Body of pancreas (tissue), 4 donors: ENCODE results near the gene FAM83F. TPM values are rescaled to one million over a fixed set of nuclear protein-coding genes. Genes with fewer than 3 reads are reported as not detected.
"Not testable (repeated sequence)": the region's sequence is repeated elsewhere in the genome, so short reads cannot be mapped to it uniquely, and the experiment has no call there.

Experiments used
- ATAC-seq: fragments of 150-250 bp; one replicate; pipeline ENCODE4 v1.9.1; 2016
- DNase-seq, 4 donors: peaks; one replicate each; pipeline ENCODE4 v3.0.0-alpha.2; 2019
- H3K27ac ChIP-seq, 4 donors: fragments of 200-600 bp; sonication (generic); 1 replicate in 3 of 4; 2 replicates in 1 of 4; pipeline versions ENCODE4 v1.5.1 to v1.6.1; 2016 to 2019; ENCODE audit warnings: mild to moderate bottlenecking in 1 of 4, mixed read lengths in 1 of 4, moderate library complexity in 1 of 4
- H3K27me3 ChIP-seq, 2 donors: fragments of 200-600 bp; sonication (generic); one replicate each; pipeline ENCODE4 v1.6.0; 2016; ENCODE audit warnings: mild to moderate bottlenecking in 1 of 2
- H3K36me3 ChIP-seq, 2 donors: fragments of 200-600 bp; sonication (generic); replicated peaks in 1 of 2; 2 replicates each; pipeline ENCODE4 v1.5.1; 2016; ENCODE audit warnings: low read depth in 2 of 2; ENCODE audit not compliant: insufficient read depth in 1 of 2
- H3K4me1 ChIP-seq: fragments of 200-600 bp; sonication (generic); one replicate; pipeline ENCODE4 v1.6.0; 2016
- H3K4me3 ChIP-seq, 2 donors: fragments of 200-600 bp; sonication (generic); 1 replicate in 1 of 2; 2 replicates in 1 of 2; pipeline ENCODE4 v1.5.1; 2016 to 2019
- H3K9me3 ChIP-seq, 3 donors: fragments of 200-600 bp; sonication (generic); 1 replicate in 2 of 3; 2 replicates in 1 of 3; pipeline ENCODE4 v1.5.1; 2016
- POLR2A ChIP-seq, 3 donors: fragments of 450-650 bp; IDR thresholded peaks; one replicate each; pipeline ENCODE4 v1.6.1; 2016; ENCODE audit warnings: antibody characterized with exemption in 3 of 3, mild to moderate bottlenecking in 2 of 3
- WGBS, 2 donors: methylation state at CpG; one replicate each; pipeline ENCODE4 v1.1.5; 2017; 5-methylcytosine and 5-hydroxymethylcytosine counted together
- intact Hi-C: fragments of 100-400 bp; cut with DNase I; formaldehyde crosslinking; loops from one replicate; pipeline ENCODE4 v1.15.1; 2023
- total RNA-seq, 2 donors: library from RNA; depleted of rRNA; stranded (reverse); fragments of >200 nt; gene quantifications; one replicate each; pipeline ENCODE4 v1.1.0, GENCODE V29; 2016
- TF ChIP-seq, protein P1 (sequence below), 7 experiments: fragments of 450-650 bp in 4 of 7; fragments of 200-600 bp in 3 of 7; sonication (generic) in 3 of 7; IDR thresholded peaks; one replicate each; pipeline ENCODE4 v1.5.1; 2016 to 2019; ENCODE audit warnings: antibody characterized with exemption in 7 of 7

The FAM83F gene
- total RNA-seq, 2 donors from 2014 or later, result 8.9 to 9.1 TPM

DNA sequence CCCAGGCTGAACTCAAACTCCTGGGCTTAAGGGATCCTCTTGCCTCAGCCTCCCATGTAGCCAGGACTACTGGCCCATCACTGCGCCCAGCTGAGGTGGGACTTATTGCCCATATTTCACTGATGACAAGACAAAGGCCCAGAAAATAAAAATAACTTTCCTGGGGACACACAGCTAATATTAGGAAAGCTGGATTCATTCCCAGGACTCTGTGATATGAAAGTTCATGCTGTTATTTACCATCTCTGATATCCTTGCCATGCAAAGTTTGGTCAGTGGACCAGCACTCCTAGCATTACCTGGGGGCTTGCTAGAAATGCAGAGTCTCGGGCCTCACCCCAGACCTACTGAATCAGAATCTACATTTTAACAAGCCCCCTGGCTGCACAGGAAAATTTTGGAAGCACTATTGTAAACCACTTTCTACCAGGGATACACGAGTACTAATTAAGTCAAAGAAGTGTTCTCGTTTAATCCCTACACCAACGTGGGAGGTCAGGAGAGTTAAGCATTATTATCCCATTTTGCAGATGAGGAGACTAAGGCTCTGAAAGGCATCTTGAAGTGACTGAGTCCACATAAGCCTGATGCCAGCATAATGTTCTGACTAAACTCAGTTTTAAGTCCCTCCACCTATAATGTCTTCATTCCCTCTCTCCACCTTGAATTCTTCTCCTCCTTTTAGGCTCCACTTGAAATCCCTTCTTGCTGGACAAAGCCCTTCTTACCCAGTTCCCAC, 2.5 kb upstream of the FAM83F start:
- intact Hi-C loops, result no loop called here
- H3K36me3 ChIP-seq, result no peaks in the 10 kb centered on the region
- TF ChIP-seq, protein P1, sequence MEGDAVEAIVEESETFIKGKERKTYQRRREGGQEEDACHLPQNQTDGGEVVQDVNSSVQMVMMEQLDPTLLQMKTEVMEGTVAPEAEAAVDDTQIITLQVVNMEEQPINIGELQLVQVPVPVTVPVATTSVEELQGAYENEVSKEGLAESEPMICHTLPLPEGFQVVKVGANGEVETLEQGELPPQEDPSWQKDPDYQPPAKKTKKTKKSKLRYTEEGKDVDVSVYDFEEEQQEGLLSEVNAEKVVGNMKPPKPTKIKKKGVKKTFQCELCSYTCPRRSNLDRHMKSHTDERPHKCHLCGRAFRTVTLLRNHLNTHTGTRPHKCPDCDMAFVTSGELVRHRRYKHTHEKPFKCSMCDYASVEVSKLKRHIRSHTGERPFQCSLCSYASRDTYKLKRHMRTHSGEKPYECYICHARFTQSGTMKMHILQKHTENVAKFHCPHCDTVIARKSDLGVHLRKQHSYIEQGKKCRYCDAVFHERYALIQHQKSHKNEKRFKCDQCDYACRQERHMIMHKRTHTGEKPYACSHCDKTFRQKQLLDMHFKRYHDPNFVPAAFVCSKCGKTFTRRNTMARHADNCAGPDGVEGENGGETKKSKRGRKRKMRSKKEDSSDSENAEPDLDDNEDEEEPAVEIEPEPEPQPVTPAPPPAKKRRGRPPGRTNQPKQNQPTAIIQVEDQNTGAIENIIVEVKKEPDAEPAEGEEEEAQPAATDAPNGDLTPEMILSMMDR (IDR thresholded peaks at IDR 0.05), result no peak
- no peak for TF ChIP-seq POLR2A (IDR thresholded peaks at IDR 0.05)
- no peak overlapping the region for H3K4me3 ChIP-seq
- DNase-seq, result no peak
- 62 to 67% methylated on average over 5 of the region's 5 CpGs for WGBS, 2 donors
- ATAC-seq, result no peak
- no peaks in the 10 kb centered on the region for H3K27me3 ChIP-seq
- H3K27ac ChIP-seq, result peak overlapping the region in 1 of 4 donors; percentile 45
- no peaks in the 10 kb centered on the region for H3K9me3 ChIP-seq
- H3K4me1 ChIP-seq, result peaks cover 54% of the 10 kb centered on the region

DNA sequence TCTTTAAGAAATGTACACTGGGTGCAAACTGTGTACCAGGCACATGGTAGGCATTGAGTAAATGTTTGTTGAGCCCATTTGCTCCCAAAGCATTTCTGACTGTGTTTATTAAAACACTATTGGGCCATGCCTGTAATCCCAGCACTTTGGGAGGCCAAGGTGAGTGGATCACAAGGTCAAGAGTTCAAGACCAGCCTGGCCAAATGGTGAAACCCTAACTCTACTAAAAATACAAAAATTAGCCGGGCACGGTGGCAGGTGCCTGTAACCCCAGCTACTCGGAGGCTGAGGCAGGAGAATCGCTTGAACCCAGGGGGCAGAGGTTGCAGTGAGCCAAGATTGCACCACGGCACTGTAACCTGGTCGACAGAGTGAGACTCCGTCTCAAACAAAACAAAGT, 1.9 kb upstream of the FAM83F start:
- H3K36me3 ChIP-seq, H3K9me3 ChIP-seq, H3K27me3 ChIP-seq, intact Hi-C loops, H3K4me3 ChIP-seq, DNase-seq, H3K27ac ChIP-seq, ATAC-seq: not testable (repeated sequence)
- WGBS, 2 donors, result 90 to 91% methylated on average over 7 of the region's 7 CpGs
- H3K4me1 ChIP-seq, result peaks cover 61% of the 10 kb centered on the region

DNA sequence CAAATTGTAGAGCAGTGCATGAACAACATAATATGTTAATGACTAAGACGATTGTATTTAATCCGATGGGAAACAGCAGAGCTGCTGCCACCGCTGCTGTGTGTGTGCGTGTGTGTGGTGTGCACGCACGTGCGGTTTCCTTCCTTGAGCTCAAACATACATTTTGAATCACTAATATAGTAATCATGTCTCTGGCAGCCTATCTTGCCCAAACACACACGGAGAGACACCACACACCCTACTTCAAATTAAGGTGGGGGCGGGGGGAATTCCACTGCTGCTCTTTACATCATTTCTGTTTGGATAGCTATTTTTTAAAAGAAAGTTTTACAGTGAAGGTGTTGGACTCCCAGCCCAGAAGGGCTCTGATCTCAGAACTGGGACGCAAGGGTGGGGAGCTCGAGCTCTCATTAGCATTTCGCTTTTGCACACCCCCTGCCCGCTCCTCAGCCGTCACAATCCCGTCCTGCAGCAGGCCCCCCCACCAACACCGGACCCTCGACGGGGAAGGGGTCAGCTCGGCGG, 651 bp upstream of the FAM83F start:
- intact Hi-C loops, result no loop called here
- DNase-seq, result no peak
- H3K4me1 ChIP-seq, result peaks cover 73% of the 10 kb centered on the region
- TF ChIP-seq POLR2A (IDR thresholded peaks at IDR 0.05), result no peak
- TF ChIP-seq, protein P1 (IDR thresholded peaks at IDR 0.05), result no peak
- H3K27ac ChIP-seq, result peak overlapping the region in 2 of 4 donors; percentile 34 to 89
- no peak for ATAC-seq
- 45 to 69% methylated on average over 13 to 20 of the region's 20 CpGs for whole genome bisulfite sequencing, 2 donors
- H3K27me3 ChIP-seq, result no peaks in the 10 kb centered on the region
- H3K36me3 ChIP-seq, result no peaks in the 10 kb centered on the region
- H3K9me3 ChIP-seq, result no peaks in the 10 kb centered on the region
- no peak overlapping the region for H3K4me3 ChIP-seq

DNA sequence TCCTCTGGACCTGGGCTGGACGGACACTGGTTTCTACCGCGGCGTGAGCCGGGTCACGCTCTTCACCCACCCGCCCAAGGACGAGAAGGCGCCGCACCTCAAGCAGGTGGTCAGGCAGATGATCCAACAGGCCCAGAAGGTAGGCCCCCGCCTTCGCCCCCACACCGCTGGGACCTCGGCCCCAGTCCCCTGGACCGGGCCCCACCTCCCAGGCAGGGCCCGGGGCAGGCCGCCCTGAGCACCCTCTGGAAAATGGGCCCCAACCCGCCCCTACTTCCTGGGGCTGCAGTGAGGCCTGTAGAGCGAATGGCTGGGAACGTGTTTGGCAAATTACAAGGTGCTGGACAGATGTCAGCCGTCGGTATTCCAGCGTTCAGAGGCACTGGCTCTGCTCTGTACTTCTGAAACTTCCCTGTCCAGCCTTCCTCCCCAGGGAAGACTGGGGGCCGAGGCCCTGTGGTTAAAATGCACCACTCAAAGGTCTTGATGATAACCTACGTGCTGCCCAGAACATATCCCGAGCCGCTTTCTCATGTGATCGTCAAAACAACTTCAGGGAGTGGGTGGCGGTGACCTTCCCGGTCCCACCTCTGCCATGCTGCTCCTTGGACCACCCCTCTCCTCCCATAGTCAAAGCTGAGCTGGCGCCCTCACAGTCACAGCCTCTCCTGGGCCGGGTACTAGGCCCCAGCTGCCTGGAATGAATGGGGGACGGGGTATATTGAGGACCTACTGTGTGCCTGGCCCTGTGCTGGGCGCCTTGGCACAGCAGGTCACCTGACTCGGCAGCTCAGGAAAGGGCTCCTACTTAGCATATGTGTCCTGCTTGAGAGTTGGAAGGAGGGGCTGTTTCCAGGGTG, 869 bp downstream of the FAM83F start:
- DNase-seq, result peak; percentile 44 to 59 (median 52)
- Histone ChIP-seq H3K27ac (peak overlapping the region; percentile 73 to 89 (median 87)), H3K9me3 (no peaks in the 10 kb centered on the region), H3K4me1 (peaks cover 81% of the 10 kb centered on the region), H3K27me3 (no peaks in the 10 kb centered on the region), H3K4me3 (peak overlapping the region; percentile 42 to 63), H3K36me3 (no peaks in the 10 kb centered on the region)
- WGBS, 2 donors, result 27 to 29% methylated on average over 7 to 29 of the region's 35 CpGs
- ATAC-seq, result peak; percentile 48
- intact Hi-C loops, result no loop called here
- TF ChIP-seq, protein P1 (IDR thresholded peaks at IDR 0.05), result no peak
- TF ChIP-seq POLR2A (IDR thresholded peaks at IDR 0.05), result peak in 2 of 3 donors; percentile 5 to 20

DNA sequence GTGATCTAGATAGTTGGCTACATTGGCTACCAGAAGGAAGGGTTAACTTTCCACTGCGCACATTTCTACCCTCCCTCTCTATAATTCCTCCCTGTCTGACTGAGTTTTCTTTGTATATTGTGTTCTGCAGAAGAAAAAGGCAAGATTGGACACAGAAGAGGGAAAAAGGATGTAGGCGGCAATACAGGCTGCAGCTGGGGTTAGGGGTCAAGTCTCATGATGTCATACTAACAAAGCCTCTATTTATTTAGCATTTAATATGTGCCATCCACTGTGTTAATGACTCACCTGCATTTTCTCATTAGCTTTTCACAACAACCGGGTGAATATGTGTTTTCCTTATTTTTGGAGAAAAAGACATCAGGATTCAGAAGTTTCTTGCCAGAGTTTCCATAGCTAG, 2.0 kb downstream of the FAM83F start:
- 20 to 40% methylated on average over 3 of the region's 3 CpGs for WGBS, 2 donors
- peak overlapping the region in 1 of 2 donors; percentile 63 for H3K4me3 ChIP-seq

More for the DNA sequence above, 2.0 kb downstream of the FAM83F start:
- H3K27me3 ChIP-seq, result no peaks in the 10 kb centered on the region
- TF ChIP-seq, protein P1 (IDR thresholded peaks at IDR 0.05), result no peak
- TF ChIP-seq POLR2A (IDR thresholded peaks at IDR 0.05), result no peak
- peak overlapping the region; percentile 73 to 89 (median 87) for H3K27ac ChIP-seq
- H3K36me3 ChIP-seq, result no peaks in the 10 kb centered on the region
- intact Hi-C loops, result no loop called here
- ATAC-seq (no peak), DNase-seq (no peak)
- peaks cover 79% of the 10 kb centered on the region for H3K4me1 ChIP-seq
- H3K9me3 ChIP-seq, result no peaks in the 10 kb centered on the region
